HuH-7.5 (cell line): ENCODE measurements around the gene SLC28A1.
"Not testable (repeated sequence)": the region's sequence is repeated elsewhere in the genome, so short reads cannot be mapped to it uniquely, and the experiment has no call there.

Experiments
- DNase-seq: peaks from one replicate; pipeline ENCODE4 v3.0.0; 2011; ENCODE audit warnings: low spot score

Gene SLC28A1

DNA sequence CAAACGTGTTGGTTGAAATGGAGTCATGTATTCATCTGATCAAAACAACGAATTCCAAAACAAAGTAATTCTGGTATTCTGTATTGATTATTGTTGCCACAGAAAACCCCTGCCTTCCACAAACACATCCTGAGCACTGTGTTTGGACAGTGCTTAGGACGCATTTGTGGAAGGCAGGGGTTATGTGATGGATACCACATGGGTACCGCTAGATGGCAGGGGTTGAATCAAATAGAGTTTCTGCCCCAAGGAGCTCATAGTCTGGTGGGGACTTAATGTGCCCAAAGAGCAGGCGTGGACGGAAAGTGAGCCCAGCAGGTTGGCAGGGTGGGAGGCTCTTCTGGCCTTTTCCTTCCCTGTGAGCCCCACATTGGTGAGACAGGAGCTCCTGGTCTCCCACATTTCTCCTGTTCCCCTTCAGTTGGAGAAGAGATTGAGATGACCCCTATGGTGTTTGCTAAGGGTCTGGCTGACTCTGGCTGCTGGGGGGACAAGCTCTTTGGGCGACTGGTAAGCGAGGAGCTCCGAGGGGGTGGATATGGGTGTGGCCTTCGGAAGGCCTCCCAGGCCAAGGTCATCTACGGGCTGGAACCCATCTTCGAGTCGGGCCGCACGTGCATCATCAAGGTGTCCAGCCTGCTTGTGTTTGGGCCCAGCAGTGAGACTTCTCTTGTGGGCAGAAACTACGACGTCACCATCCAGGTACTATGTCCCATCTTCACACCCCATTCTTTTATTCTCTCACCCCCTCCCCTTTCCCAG lies 22.1 kb upstream of the SLC28A1 start:
- no peak for DNase-seq

DNA sequence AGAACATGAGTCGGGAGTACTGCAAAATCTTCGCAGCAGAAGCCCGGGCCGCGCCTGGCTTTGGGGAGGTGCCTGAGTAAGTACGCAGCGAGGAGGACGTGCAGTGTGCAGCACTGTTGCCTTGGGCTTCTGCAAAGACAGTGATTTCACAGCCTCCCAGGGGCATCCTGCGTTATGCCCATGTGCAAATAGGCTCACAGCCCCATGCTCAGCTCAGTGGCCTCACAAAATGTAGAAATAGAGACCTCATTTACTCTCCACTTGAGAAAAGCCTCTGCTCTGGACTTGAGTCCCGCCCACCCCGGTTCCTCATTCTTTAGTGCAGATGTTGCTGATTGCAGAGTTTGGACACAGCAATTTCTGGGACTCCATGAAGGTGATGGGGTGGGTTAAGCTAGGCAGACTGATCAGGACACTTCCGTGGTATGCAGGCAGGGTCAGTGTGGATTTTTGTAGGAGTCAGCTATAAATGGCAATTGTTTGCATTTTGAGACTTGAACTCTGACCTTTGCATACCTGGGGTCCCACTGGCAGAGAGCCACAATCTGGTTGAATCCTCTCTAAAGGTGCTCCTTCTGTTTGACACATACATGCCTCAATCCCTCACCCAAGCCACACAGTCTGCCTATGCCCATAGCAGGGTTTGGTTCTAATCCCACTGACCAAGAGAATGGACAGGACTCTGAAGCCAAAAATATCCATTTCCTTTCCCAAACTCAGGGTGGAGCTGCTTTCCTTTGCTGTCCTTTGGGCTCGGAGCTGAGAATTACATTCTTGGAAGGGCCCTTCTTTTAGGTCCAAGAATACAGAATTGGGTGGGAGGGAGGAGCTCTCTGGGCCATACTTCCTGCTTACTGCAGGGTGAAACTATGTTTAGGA lies 20.7 kb upstream of the SLC28A1 start:
- no peak for DNase-seq

DNA sequence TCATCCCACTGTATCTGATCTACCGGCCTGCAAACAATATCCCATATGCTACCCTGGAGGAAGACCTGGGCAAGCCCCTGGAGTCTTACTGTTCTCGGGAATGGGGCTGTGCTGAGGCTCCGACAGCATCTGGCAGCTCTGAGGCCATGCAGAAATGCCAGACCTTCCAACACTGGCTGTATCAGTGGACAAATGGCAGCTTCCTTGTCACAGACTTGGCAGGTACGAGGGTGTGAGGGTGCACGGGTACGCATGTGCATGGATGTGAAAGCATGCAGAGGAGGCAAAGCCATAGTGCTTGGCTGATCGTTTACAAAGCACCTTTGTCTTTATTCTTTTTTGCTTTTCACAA lies 20.0 kb upstream of the SLC28A1 start:
- no peak for DNase-seq

DNA sequence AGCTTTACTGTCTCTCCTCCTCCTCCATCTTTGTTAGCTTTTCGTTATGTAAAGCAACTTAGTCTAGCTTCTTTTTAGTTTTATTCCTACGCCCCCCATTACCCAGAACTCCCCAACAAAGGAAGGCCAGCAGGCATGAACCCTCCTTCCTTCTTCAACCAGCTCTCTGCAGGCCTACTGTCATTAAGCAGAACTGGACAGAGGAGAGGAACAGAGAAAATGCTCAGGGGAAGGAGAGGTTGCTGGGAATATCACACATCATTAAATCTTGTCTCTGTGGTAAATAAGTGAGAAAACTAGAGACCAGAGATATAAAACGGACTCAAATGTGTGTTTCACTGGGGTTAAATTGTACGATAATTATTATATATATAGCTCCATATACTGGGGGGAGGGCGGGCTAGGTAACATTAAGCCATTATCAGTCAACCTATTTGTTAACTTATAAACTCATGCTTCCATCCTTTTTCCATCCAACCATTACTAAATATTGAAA lies 19.3 kb upstream of the SLC28A1 start:
- no peak for DNase-seq

DNA sequence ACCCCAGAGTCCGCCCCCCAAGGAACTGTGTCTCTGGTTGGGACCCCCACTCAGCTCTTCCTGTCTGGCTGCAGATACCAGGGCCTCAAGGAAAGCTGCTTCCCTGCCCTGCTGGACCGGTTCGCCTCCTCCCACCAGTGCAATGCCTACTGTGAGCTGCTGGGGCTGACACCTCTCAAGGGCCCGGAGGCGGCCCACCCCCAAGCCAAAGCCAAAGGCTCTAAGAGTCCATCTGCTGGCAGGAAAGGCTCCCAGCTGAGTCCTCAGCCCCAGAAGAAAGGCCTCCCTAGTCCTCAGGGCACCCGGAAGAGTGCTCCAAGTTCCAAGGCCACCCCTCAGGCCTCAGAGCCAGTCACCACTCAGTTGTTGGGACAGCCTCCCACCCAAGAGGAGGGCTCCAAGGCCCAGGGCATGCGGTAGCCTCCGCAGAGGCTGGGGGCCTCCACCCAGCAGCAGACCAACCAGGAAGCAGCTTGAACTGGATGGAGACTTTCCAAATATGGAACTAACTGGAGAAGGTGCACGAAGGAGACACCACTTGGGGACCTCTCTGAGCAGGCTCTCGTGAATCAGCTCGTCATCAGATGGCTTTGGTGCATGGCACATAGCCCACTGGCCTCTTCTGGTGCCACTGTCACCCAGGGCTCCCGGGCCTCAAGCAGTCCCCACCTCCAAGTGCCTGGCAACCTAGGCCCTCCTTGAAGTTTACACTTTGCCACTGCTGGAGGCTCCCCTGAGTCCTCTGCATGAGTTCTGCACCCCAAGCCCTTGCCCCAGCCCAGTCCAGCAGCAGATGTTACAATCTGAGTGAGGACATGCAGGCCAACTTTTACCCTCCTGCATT lies 16.2 kb upstream of the SLC28A1 start:
- no peak for DNase-seq

- DNase-seq: no peak
Measured at GRCh38 chr15:84869510-84869909, 15.0 kb upstream of the SLC28A1 start.

DNA sequence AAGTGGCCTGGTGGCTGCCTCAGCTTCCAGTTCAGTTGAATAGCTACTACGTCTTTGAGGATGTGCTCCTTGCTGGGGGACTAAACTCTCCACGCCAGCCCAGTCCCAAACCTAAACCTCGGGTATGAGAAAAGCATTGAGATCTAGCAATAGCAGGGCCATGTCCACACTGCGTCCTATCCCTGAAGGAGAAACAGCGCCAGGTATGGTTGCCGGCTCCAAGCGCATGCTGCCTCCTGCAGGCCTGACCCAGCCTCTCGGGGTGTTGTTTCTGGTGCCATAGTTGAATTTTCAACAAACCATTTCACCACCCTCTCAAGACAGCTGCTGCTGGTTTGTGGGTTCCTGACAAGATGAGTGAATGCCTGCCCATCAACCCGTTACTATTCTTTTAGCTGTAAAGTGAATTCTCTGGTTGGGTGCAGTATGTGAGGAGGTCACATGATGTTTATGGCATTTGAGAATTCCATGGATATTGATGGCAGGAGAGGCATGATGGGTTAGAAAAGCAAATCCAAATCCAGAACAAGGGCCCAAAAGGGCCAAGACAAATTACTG lies 13.0 kb upstream of the SLC28A1 start:
- DNase-seq: no peak

DNA sequence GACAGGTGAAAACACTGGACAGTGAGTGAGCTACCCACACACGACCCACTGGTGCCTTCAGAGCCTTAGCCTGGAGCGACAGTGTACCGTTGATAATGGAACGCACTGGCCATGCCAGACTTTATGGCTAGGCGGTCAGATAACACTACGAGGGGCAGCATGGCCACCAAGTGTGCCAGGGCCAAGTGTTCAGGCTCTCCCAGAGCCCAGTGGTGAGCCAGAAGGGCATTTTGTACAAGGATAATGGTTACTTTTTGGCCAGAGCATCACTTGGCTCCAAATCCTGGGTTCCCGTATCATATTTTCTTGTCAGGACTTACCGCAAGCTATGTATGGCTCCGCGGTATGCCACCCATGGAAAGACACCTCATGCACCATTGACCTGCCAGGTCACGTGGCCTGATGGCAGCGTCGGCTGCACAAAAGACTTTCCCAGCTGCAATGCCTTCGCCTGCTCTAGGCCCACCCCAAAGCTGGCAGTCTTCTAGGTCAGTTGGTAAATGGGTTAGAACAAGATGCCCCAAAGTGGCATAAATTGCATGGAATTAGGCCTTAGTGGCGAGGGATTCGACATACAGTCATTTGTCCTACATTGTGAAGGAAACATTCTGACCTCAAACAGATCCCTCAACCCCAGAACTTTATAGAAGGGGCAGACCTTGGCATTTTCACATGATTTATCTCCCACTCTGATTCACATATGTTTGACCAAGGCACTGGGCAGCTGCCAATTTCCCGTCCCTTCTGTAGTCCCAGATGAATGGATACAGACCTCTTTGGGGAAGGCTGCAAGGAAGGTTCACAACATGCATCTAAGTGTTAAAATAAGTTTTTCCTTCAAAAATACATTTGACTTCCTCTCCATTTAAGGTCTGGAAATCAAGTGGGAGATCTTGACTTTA lies 12.2 kb upstream of the SLC28A1 start:
- DNase-seq: no peak

- no peak for DNase-seq
Measured at GRCh38 chr15:84873997-84874396, 10.5 kb upstream of the SLC28A1 start.

- no peak for DNase-seq
Measured at GRCh38 chr15:84874981-84875699, 9.3 kb upstream of the SLC28A1 start.

DNA sequence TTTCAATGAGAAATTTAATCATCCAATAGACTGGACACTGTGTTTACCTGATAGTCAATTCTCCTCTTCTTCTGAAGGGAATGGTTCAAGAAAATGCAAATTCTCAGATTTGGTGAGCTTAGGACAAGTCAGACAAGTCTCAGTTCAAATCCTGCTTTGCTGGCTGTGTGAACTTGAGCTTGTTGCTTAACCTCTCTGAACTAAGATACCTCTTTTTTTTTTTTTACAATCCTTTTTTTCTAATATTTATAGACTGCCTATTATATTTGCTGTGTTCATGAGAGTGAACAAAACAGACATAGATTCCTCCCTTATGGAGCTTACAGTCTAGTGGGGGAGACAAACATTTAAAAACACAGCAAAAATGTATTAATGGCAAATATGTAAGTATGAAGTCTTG lies 8.2 kb upstream of the SLC28A1 start:
- no peak for DNase-seq

DNA sequence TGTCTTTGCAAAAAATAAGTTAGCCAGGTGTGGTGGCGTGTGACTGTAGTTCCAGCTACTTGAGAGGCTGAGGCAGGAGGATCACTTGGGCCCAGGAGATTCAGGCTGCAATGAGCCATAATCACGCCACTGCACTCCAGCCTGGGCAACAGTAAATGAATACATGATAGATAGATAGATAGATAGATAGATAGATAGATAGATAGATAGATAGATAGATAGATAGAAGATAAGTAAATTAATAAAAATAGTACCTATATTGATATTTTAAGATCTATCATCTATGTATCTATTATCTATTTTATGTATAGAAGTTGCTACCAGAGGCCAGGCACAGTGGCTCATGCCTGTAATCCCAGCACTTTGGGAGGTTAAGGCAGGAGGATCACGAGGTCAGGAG lies 6.8 kb upstream of the SLC28A1 start:
- DNase-seq: not testable (repeated sequence)

DNA sequence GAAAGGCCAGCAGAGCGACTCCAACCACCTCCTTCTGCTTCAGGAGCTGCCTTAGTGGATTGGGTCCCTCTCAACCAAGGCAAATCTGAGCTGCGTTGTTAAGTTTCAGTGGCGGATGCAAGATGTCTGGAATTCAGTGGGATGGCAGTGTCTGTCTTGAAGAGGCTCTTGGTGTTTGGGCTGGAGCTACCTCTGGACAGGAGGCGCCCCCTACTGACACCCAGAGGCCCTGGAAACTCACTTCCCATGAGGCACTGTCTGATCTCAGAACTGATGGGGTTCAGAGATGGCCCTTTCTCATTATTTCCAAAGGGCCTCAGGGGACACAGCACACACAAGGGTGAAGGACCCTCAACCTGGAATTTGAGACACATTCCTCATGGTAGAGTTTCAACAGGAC lies 6.0 kb upstream of the SLC28A1 start:
- DNase-seq: peak; percentile 75

DNA sequence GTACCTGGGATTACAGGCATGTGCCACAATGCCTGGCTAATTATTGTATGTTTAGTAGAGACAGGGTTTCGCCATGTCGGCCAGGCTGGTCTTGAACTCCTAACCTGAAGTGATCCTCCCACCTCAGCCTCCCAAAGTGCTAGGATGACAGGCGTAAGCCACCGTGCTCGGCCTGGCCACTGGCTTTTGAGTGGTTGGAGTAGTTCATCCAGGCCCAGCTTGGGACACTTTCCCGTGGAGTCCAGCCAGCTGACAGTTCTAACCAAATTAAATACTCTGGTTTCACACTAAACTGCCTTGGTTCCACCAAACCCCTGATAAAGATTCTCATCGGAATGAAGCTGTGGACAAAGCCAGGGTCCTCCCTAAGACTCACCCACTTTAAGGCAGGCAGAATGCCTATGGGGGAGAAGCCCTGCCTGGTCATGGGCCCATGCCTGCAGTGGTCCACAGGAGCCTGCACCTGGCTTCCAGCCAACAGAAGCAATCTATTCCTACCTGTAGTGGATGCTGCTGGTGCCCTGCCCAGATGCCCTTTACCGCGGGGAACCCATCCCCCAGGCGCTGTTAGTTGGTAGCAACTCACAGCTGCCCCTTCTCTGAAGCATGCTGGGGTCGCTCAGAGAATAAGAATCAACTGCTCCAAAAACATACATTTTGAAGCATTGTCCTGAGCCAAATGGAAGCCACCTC lies 5.2 kb upstream of the SLC28A1 start:
- DNase-seq: no peak

DNA sequence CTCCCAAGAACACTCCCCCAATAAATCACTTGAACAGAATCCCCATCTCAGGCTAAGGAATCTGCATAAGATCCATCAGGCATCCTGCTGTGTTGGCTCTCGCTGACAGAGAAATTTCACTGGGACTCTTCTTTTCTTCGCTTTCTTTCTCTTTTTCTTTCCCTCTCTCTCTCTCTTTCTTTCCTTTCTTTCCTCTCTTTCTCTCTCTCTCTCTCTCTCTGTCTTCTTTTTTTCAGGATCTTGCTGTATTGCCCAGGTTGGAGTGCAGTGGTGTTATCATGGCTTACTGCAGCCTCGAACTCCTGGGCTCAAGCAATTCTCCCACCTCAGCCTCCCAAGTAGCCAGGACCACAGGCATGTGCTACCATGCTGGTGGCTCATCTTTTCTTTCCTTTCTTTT lies 4.5 kb upstream of the SLC28A1 start:
- no peak for DNase-seq

DNA sequence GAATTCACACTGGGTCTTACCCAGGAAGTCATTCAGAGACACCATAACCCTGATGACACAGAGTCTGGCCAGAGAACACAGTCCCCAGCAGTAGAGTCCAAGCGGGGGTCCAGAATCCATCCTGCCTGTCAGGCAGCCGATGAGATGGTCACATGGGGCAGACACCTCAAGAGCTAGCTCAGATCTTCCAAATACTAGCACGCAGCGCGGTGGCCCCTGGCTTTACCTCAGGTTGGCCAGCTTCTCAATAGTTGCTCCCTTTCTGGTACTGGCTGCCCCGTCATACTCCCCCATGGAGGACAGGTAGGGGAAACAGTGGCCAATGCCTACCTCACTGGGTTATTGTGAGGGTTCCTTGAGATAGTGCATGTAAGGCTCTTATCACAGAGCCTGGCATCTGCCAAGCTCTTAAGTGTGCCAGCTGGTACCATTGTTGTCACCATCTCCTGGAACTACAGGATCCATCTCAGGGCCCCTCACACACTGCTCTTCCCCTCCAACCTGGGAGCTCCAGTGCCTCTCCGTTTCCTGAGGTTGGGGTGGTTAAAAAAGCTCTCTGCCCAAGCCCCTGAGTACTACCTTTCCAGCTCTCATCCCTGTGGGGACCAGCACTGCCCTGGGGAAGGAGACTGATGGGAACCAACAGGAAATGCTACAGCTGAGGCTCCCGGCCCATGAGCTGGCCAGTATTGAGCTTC lies 3.5 kb upstream of the SLC28A1 start:
- DNase-seq: no peak

DNA sequence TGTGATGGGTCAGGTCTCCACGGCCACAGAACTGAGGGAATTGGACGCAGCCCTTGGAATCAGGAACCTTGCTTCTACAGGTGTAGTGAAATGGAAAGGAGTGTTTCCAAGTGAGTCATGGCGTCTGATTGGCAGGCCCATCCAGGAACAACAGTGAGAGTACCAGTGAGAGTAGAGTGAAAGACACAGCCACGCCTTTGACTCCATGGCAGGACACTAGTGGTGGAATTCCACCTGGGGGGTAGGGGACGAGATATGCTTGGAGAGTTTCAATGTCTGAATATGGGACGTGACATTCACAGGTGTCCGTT lies 3.0 kb upstream of the SLC28A1 start:
- DNase-seq: no peak

GRCh38 chr15:84883466-84883865 lies 996 bp upstream of the SLC28A1 start:
- DNase-seq: peak; percentile 84

DNA sequence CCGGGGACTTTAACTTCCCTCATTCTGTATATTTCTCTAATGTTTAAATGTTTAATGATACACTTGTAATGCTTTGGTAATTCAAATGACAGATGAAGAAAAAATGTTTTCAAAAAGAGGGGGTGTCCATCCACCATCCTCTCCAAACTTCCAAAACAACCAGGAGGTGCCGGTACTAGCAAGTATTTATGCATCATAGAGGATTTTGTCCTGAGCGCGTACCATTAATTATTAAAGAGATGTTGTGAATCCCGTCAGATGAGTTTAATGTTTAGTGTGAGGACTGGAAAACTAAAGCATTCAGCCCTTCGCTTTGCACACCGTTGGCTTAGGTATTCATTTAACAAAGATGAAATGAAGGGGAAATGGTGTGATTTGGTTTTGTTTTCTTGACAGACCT lies 1.3 kb downstream of the SLC28A1 start:
- no peak for DNase-seq
